ENCODE data around the gene CRB3.
A peak's percentile ranks its signal among the peaks of the same experiment; 100 is the strongest.

The CRB3 gene

GRCh38 chr19:6464070-6464873, at the start of gene CRB3:
TSS of gene CRB3 (plus strand) at chr19:6464271. CDS start at chr19:6464702, 431 bp downstream.
- no peak for DNase-seq (ENCODE audit: low read depth)
- no peak for TF ChIP-seq CTCF (IDR thresholded peaks at IDR 0.05; ENCODE audit: low read depth, low read length, missing control alignments)
- peak within 1 kb of the TSS; percentile 32 for H3K4me3 ChIP-seq (ENCODE audit: low read depth, low read length)

DNA sequence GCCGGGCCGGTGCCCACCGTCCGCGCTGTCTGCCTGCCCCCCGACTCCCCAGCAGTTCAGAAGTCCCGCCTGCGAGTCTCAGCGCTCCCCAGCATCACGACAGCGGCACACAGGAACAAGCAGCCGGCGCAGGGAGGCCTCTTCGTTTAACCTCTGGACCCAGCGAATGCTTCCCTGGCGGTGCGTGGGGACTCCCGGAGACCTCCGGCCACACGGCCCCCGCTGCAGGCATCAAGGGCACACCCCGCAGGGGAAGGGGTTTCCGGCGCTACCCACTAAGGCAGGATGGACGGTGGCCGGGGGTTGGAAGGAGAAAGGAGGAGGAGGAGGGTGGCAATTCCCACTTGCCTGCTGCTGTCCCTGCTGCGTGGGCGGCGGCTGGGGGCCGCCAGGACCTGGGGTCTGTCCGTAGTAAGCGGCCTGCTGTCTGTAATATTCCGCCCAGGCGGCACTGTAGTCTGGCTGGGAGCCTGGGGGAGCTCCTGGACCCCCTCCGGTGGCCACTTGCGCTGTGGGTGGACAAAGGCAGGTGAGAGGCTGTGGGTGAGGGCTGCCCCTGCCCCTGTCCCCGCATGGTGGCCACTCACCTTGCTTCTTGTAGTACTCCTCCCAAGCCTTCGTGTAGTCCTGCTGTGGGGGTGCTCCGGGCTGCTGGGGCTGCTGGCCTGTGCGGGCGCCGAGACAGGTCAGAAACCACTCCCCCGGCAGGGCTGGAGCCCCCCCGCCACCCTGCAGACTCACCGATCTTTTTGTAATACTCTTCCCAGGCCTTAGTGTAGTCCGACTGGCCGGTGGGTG, 49.1 kb upstream of the CRB3 start:
- no peak for TF ChIP-seq CTCF (IDR thresholded peaks at IDR 0.05; ENCODE audit: low read depth, low read length, missing control alignments)
- no peak overlapping the region for H3K4me3 ChIP-seq (ENCODE audit: low read depth, low read length)
- DNase-seq (ENCODE audit: low read depth), result no peak

DNA sequence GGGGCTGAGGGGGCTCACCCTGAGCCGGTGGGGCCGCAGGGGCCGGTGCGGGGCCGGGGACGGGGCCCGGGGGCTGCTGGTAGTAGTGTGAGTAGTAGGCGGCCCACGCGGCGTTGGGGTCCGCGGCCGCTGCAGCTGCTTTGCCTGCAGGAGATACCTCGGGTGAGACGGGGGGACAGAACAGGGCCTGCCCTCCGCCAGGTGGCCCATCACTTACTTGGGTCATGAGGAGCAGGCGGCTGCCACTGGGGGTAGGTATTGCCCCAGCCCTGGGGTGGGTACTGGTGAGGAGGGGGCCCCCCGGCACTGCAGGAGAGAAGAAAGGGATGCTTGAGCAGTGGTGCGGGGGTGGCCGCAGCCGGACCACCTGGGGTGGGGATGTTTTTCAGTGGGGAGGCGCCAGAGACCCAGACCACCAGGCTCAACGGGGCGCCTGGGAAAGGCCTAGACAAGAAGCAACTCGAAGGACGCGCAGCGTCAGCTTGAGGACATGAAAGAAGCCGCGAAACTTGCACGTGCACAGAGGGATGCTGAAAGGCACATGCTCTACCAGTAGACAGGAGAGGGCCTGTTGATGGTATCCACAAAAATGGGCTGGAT, 48.4 kb upstream of the CRB3 start:
- DNase-seq (ENCODE audit: low read depth), result no peak
- TF ChIP-seq CTCF (IDR thresholded peaks at IDR 0.05; ENCODE audit: low read depth, low read length, missing control alignments), result no peak
- no peak overlapping the region for H3K4me3 ChIP-seq (ENCODE audit: low read depth, low read length)

DNA sequence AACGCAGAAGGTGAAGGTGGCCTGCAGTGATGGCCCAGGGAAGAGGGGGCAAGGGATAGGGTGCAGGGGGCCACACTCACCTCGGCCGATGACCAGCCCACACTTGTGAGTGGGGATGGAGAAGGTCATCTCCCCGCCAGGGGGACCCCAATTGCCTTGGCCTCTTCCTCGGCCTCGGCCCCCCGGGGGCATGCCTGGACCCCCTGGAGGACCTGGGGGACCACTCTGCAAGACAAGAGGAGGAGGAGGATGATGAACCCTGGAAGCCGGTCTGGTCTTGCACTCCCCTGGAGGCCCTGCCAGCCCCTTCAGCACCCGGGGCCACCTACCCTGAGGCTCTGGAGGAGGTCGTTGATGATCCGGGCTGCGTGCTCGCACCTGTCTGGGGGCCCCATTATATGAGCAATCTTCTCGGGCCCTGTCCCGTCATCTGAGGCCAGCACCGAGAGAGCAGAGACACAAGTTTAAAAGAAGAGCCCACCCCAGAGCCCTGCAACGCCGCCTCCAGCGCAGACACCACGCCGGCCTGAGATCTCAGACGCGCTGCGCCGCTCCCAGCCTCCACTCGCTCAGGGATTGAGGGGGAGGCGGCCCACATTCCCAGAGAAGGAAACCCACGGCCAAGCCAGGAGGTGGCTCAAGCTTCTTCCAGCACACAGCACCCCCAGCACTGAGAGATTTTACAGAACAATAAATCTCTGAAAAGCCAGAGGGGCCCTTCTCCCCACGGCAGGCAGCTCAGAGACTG, 47.2 kb upstream of the CRB3 start:
- TF ChIP-seq CTCF (IDR thresholded peaks at IDR 0.05; ENCODE audit: low read depth, low read length, missing control alignments), result no peak
- no peak for DNase-seq (ENCODE audit: low read depth)
- H3K4me3 ChIP-seq (ENCODE audit: low read depth, low read length), result no peak overlapping the region

GRCh38 chr19:6417713-6418561, 46.1 kb upstream of the CRB3 start:
- no peak for DNase-seq (ENCODE audit: low read depth)
- TF ChIP-seq CTCF (IDR thresholded peaks at IDR 0.05; ENCODE audit: low read depth, low read length, missing control alignments), result peak; percentile 4
- no peak overlapping the region for H3K4me3 ChIP-seq (ENCODE audit: low read depth, low read length)

GRCh38 chr19:6418562-6418932, 45.5 kb upstream of the CRB3 start:
- DNase-seq (ENCODE audit: low read depth), result no peak
- no peak for TF ChIP-seq CTCF (IDR thresholded peaks at IDR 0.05; ENCODE audit: low read depth, low read length, missing control alignments)
- H3K4me3 ChIP-seq (ENCODE audit: low read depth, low read length), result no peak overlapping the region
